ENCODE results near the gene SGTB.
"Not testable (repeated sequence)": the region's sequence is repeated elsewhere in the genome, so short reads cannot be mapped to it uniquely, and the experiment has no call there.

SGTB gene

DNA sequence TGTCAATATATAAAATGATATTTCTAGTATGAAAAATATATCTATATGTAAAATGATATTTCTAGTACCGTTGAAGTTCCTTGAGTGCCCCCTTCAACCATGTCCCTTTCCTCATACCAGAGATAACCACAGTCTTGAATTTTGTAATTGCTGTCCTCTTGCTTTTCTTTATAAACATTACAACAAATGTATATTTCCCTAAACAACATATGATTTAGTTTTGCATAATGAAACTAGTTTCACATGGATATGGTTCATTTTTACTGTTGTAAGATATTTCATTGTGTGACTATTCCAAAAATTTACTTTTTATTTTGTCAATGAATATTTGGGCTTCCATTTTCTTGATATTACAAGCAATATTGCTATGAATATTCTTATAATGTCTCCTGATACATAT, 14.1 kb upstream of the SGTB start:
- Histone ChIP-seq H3K36me3 (ENCODE audit: control insufficient read depth, insufficient read depth, low read length) (no peaks in the 10 kb centered on the region), H3K27ac (no peak overlapping the region), H3K9ac (no peak overlapping the region), H2AFZ (no peak overlapping the region), H3K4me2 (ENCODE audit: low read length) (no peak overlapping the region), H3K27me3 (ENCODE audit: control insufficient read depth, insufficient read depth, low read length) (no peaks in the 10 kb centered on the region), H3K4me1 (no peaks in the 10 kb centered on the region), H3K9me3 (ENCODE audit: control insufficient read depth, low read length) (no peaks in the 10 kb centered on the region), H3K4me3 (ENCODE audit: low read depth, low read length) (no peak overlapping the region), H3K79me2 (no peaks in the 10 kb centered on the region)
- TF ChIP-seq, protein P1, sequence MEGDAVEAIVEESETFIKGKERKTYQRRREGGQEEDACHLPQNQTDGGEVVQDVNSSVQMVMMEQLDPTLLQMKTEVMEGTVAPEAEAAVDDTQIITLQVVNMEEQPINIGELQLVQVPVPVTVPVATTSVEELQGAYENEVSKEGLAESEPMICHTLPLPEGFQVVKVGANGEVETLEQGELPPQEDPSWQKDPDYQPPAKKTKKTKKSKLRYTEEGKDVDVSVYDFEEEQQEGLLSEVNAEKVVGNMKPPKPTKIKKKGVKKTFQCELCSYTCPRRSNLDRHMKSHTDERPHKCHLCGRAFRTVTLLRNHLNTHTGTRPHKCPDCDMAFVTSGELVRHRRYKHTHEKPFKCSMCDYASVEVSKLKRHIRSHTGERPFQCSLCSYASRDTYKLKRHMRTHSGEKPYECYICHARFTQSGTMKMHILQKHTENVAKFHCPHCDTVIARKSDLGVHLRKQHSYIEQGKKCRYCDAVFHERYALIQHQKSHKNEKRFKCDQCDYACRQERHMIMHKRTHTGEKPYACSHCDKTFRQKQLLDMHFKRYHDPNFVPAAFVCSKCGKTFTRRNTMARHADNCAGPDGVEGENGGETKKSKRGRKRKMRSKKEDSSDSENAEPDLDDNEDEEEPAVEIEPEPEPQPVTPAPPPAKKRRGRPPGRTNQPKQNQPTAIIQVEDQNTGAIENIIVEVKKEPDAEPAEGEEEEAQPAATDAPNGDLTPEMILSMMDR (IDR thresholded peaks at IDR 0.05), result no peak

DNA sequence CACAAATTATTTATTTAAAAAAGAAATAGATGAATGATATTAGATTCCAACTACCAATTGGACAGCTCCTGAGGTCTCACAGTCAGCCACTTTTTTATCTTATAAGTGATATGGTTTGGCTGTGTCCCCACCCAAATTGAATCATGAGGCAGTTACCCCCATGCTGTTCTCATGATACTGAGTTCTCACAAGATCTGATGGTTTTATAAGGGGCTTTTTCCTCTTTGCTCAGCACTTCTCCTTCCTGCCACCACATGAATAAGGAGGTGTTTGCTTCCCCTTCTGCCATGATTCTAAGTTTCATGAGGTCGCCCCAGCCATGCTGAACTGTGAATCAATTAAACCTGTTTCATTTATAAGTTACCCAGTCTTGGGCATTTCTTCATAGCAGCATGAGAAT, 13.0 kb upstream of the SGTB start:
- no peaks in the 10 kb centered on the region for H3K9me3 ChIP-seq (ENCODE audit: control insufficient read depth, low read length)
- H3K9ac ChIP-seq, result no peak overlapping the region
- no peak overlapping the region for H2AFZ ChIP-seq
- no peak overlapping the region for H3K4me2 ChIP-seq (ENCODE audit: low read length)
- no peak overlapping the region for H3K4me3 ChIP-seq (ENCODE audit: low read depth, low read length)
- no peaks in the 10 kb centered on the region for H3K36me3 ChIP-seq (ENCODE audit: control insufficient read depth, insufficient read depth, low read length)
- no peaks in the 10 kb centered on the region for H3K4me1 ChIP-seq
- H3K79me2 ChIP-seq, result no peaks in the 10 kb centered on the region
- TF ChIP-seq, protein P1 (IDR thresholded peaks at IDR 0.05), result no peak
- H3K27me3 ChIP-seq (ENCODE audit: control insufficient read depth, insufficient read depth, low read length), result no peaks in the 10 kb centered on the region
- no peak overlapping the region for H3K27ac ChIP-seq

DNA sequence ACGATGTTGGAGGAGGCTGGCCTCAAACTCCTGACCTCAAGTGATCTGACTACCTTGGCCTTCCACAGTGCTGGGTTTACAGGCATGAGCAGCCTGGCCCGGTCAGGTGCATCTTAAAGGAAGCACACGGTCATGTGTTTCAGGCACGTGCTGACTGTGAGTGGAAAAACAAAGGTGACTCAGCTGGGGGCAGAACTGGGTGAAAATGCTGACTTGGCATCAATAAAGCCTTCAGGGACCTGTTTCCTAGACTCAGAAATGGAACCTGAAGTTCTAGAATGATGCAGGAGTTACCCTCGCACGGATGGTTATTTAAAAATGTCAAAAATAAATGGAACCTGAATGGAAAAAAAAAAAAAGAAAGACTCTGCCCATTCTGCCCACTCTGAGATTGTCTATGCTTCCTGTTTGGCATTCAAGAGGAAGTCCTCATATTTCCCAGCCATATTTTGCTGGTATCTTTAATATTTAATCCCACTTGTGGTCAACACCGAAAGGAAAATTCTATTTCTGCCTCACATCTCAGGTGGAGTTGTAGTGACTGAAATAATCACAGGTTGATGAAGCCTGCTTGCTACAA, 12.4 kb upstream of the SGTB start:
- not testable (repeated sequence) for H3K4me3 ChIP-seq (ENCODE audit: low read depth, low read length); H3K9me3 ChIP-seq (ENCODE audit: control insufficient read depth, low read length); H3K9ac ChIP-seq; H3K4me2 ChIP-seq (ENCODE audit: low read length); H3K36me3 ChIP-seq (ENCODE audit: control insufficient read depth, insufficient read depth, low read length); H3K4me1 ChIP-seq; H2AFZ ChIP-seq; H3K27me3 ChIP-seq (ENCODE audit: control insufficient read depth, insufficient read depth, low read length); H3K27ac ChIP-seq; H3K79me2 ChIP-seq

DNA sequence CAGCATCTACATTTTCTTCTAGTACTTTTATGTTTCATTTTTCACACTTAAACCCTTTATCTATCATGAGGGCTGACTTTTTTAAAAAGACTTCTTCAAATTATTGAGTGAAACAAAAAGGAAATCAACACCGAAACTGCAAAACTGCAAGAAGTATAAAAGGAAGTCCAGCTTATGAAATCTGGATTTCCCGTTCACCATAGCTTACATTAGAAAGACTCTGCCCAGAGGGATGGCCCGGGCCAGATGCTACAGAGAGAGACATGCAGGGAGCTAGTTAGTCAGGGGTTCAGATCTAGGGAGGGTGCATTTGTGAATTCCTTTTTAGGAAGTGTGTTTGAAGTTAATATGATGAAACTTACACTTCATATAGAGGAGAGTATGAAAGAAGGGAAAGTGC, 10.1 kb upstream of the SGTB start:
- not testable (repeated sequence) for H3K9ac ChIP-seq; H3K79me2 ChIP-seq; H3K36me3 ChIP-seq (ENCODE audit: control insufficient read depth, insufficient read depth, low read length); H3K9me3 ChIP-seq (ENCODE audit: control insufficient read depth, low read length); H3K27ac ChIP-seq; H3K4me2 ChIP-seq (ENCODE audit: low read length); H3K4me1 ChIP-seq; H3K27me3 ChIP-seq (ENCODE audit: control insufficient read depth, insufficient read depth, low read length); H2AFZ ChIP-seq; H3K4me3 ChIP-seq (ENCODE audit: low read depth, low read length)

DNA sequence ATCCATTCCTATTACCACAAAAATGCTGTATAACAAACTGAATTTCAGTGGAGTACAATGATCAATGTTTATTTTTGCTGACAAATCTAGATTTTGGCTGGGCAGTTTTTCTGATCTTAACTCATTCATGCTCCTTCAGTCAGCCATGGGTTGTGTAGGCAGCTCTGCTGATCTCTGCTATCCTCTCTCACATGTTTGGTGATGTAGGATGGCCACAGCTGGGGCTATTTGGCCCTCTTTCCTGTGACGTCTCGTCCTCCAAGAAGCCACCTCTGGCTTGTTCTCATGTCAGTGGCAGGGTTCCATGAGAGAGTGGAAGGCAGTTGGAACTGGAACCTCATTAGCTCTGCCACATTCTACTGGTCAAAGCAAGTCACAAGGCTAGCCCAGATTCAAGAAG, 9.0 kb upstream of the SGTB start:
- Histone ChIP-seq H3K27me3 (ENCODE audit: control insufficient read depth, insufficient read depth, low read length) (no peaks in the 10 kb centered on the region), H3K4me1 (no peaks in the 10 kb centered on the region), H3K9me3 (ENCODE audit: control insufficient read depth, low read length) (no peaks in the 10 kb centered on the region), H3K4me3 (ENCODE audit: low read depth, low read length) (no peak overlapping the region), H3K27ac (no peak overlapping the region), H3K9ac (no peak overlapping the region), H3K79me2 (no peaks in the 10 kb centered on the region), H3K4me2 (ENCODE audit: low read length) (no peak overlapping the region), H3K36me3 (ENCODE audit: control insufficient read depth, insufficient read depth, low read length) (no peaks in the 10 kb centered on the region), H2AFZ (no peak overlapping the region)
- TF ChIP-seq, protein P1 (IDR thresholded peaks at IDR 0.05), result no peak

DNA sequence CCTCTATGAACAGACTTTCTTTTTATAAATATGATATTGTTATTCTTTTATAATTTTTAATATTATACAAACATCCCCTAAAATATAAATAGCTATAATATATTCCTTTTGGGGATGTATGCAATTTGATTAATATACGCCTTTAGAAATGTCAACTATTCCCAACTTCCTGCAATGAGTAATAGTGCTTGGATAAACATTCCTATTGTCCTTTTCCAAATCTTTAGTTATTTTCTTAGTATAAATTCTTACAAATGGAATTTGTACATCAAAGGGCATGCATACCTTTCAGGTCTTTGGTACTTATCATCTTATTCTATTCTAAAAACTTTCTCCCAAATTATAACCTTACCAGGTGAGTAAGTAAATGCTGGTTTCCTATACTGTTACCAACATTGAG, 6.3 kb upstream of the SGTB start:
- Histone ChIP-seq H3K27me3 (ENCODE audit: control insufficient read depth, insufficient read depth, low read length) (no peaks in the 10 kb centered on the region), H3K27ac (no peak overlapping the region), H3K36me3 (ENCODE audit: control insufficient read depth, insufficient read depth, low read length) (no peaks in the 10 kb centered on the region), H3K4me1 (no peaks in the 10 kb centered on the region), H3K4me3 (ENCODE audit: low read depth, low read length) (no peak overlapping the region), H3K4me2 (ENCODE audit: low read length) (no peak overlapping the region), H3K9me3 (ENCODE audit: control insufficient read depth, low read length) (no peaks in the 10 kb centered on the region), H3K79me2 (no peaks in the 10 kb centered on the region), H2AFZ (no peak overlapping the region), H3K9ac (no peak overlapping the region)
- TF ChIP-seq, protein P1 (IDR thresholded peaks at IDR 0.05), result no peak

Measured in parathyroid adenoma (tissue), 2 donors.